ENCODE data around the gene YDJC.

DNA sequence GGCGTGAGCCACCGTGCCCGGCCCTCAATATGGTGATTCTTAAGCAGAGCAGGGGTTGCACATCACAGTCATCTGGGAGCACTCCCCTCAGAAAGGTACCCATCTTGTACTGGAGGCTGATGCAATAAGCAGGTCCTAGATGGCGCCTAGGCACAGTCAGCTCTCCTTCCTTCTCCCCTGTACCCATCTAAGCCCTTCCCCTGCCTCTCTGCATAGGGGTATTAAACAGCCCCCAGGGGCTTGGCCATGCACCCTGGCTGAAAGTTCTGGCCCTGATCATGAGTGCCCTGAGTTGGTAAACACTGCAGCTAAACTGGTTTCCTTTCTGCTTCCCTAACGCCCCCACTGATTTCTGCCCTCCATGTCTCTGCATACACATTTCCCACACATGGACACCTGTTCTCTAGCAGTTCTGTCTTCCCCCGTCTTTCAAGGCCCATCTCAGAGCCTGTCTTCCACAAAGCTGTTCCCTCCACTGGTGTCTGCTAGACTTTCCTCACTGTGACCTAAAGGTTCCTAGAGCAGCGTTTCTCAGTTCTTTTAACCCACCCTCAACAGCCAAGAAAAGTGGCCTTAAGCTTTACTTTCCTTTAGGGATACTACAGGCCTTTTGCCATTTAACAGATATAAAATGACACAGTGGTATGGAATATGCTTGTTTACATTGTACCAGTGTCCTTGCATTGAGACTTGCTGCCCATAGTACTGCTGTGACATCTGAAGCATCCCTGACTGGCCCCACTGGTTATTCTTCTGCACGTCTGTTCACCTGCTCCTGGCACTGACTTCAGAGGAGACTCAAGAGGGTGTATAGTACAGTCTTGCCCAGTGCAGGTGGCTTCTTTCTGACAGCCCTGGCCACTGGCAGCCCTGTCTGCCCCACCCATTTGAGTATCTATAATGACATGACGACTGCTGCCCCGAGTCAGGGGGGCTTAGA is 46.8 kb downstream of the YDJC start:
- TF ChIP-seq, protein P1, sequence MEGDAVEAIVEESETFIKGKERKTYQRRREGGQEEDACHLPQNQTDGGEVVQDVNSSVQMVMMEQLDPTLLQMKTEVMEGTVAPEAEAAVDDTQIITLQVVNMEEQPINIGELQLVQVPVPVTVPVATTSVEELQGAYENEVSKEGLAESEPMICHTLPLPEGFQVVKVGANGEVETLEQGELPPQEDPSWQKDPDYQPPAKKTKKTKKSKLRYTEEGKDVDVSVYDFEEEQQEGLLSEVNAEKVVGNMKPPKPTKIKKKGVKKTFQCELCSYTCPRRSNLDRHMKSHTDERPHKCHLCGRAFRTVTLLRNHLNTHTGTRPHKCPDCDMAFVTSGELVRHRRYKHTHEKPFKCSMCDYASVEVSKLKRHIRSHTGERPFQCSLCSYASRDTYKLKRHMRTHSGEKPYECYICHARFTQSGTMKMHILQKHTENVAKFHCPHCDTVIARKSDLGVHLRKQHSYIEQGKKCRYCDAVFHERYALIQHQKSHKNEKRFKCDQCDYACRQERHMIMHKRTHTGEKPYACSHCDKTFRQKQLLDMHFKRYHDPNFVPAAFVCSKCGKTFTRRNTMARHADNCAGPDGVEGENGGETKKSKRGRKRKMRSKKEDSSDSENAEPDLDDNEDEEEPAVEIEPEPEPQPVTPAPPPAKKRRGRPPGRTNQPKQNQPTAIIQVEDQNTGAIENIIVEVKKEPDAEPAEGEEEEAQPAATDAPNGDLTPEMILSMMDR (IDR thresholded peaks at IDR 0.05), result no peak
- TF ChIP-seq POLR2A (IDR thresholded peaks at IDR 0.05), result no peak
